Measurements from ENCODE around the gene ABLIM1.

ABLIM1 gene

DNA sequence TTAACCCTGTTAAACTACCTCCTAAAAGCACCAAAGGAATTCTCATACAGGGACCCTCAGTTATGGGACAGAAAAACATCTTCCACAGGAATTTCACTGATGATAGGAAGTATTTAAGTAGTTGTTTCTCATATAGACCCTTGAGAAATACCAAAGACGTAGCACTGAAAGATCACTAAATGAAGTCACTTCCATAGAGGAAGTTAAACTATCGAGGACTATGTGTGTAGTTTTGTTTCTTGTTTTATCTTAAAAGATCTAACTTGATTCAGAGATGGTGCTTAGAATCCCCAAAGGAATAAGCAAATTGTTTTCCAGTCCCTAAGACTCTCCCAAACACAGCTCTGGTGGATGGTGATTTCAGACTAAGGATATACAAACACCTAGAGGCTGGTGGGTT is 159.0 kb downstream of the ABLIM1 start:
- H3K36me3 ChIP-seq (ENCODE audit: low read depth) = 0 out of 2 replicates have a peak, but pooled peaks cover 3% of the 10 kb centered on the region
- H3K27me3 ChIP-seq (ENCODE audit: insufficient read depth, poor library complexity, severe bottlenecking) = no peaks in the 10 kb centered on the region
- no peak for ATAC-seq (ENCODE audit: low read depth)
- peaks cover 7% of the 10 kb centered on the region for H3K4me1 ChIP-seq (ENCODE audit: insufficient read depth, poor library complexity, severe bottlenecking)
- DNase-seq (ENCODE audit: low spot score) = no peak
- TF ChIP-seq, protein P1, sequence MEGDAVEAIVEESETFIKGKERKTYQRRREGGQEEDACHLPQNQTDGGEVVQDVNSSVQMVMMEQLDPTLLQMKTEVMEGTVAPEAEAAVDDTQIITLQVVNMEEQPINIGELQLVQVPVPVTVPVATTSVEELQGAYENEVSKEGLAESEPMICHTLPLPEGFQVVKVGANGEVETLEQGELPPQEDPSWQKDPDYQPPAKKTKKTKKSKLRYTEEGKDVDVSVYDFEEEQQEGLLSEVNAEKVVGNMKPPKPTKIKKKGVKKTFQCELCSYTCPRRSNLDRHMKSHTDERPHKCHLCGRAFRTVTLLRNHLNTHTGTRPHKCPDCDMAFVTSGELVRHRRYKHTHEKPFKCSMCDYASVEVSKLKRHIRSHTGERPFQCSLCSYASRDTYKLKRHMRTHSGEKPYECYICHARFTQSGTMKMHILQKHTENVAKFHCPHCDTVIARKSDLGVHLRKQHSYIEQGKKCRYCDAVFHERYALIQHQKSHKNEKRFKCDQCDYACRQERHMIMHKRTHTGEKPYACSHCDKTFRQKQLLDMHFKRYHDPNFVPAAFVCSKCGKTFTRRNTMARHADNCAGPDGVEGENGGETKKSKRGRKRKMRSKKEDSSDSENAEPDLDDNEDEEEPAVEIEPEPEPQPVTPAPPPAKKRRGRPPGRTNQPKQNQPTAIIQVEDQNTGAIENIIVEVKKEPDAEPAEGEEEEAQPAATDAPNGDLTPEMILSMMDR (IDR thresholded peaks at IDR 0.05; ENCODE audit: poor library complexity, severe bottlenecking) = no peak
- peak overlapping the region; percentile 74 for H3K27ac ChIP-seq (ENCODE audit: poor library complexity, severe bottlenecking)
- H3K4me3 ChIP-seq (ENCODE audit: severe bottlenecking) = no peak overlapping the region
- H3K9me3 ChIP-seq (ENCODE audit: severe bottlenecking) = no peaks in the 10 kb centered on the region

- no peaks in the 10 kb centered on the region for H3K9me3 ChIP-seq (ENCODE audit: severe bottlenecking)
- DNase-seq (ENCODE audit: low spot score) (no peak), ATAC-seq (ENCODE audit: low read depth) (no peak)
- 0 out of 2 replicates have a peak, but pooled peaks cover 3% of the 10 kb centered on the region for H3K36me3 ChIP-seq (ENCODE audit: low read depth)
- TF ChIP-seq, protein P1 (IDR thresholded peaks at IDR 0.05; ENCODE audit: poor library complexity, severe bottlenecking) = no peak
- H3K27ac ChIP-seq (ENCODE audit: poor library complexity, severe bottlenecking) = peak overlapping the region; percentile 74
- H3K4me3 ChIP-seq (ENCODE audit: severe bottlenecking) = no peak overlapping the region
- peaks cover 7% of the 10 kb centered on the region for H3K4me1 ChIP-seq (ENCODE audit: insufficient read depth, poor library complexity, severe bottlenecking)
- H3K27me3 ChIP-seq (ENCODE audit: insufficient read depth, poor library complexity, severe bottlenecking) = no peaks in the 10 kb centered on the region
Measured at GRCh38 chr10:114498413-114499111, 159.5 kb downstream of the ABLIM1 start.

DNA sequence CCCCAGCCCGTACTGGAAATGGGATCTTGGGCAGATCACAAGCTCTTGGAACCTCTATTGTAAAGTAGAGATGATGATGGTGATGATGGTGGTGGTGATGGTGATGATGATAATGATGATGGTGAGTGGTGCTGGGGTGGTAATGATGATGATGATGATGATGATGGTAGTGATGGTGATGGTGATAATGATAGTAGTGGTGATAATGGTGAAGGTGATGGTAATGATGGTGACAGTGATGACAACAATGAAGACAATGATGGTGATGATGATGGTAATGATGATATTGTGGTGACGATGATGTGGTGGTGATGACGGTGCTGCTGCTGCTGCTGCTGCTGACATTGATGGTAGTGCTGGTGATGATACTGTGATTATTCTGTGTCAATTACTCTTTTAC is 162.8 kb downstream of the ABLIM1 start:
- H3K4me1 ChIP-seq (ENCODE audit: insufficient read depth, poor library complexity, severe bottlenecking) = peaks cover 17% of the 10 kb centered on the region
- no peak for ATAC-seq (ENCODE audit: low read depth)
- no peak for DNase-seq (ENCODE audit: low spot score)
- no peak overlapping the region for H3K4me3 ChIP-seq (ENCODE audit: severe bottlenecking)
- H3K36me3 ChIP-seq (ENCODE audit: low read depth) = 0 out of 2 replicates have a peak, but pooled peaks cover 3% of the 10 kb centered on the region
- no peaks in the 10 kb centered on the region for H3K9me3 ChIP-seq (ENCODE audit: severe bottlenecking)
- no peaks in the 10 kb centered on the region for H3K27me3 ChIP-seq (ENCODE audit: insufficient read depth, poor library complexity, severe bottlenecking)
- TF ChIP-seq, protein P1 (IDR thresholded peaks at IDR 0.05; ENCODE audit: poor library complexity, severe bottlenecking) = no peak
- H3K27ac ChIP-seq (ENCODE audit: poor library complexity, severe bottlenecking) = no peak overlapping the region

GRCh38 chr10:114492351-114493037 is 165.6 kb downstream of the ABLIM1 start:
- Histone ChIP-seq H3K36me3 (ENCODE audit: low read depth) (0 out of 2 replicates have a peak, but pooled peaks cover 3% of the 10 kb centered on the region), H3K4me1 (ENCODE audit: insufficient read depth, poor library complexity, severe bottlenecking) (peaks cover 16% of the 10 kb centered on the region), H3K4me3 (ENCODE audit: severe bottlenecking) (no peak overlapping the region), H3K9me3 (ENCODE audit: severe bottlenecking) (no peaks in the 10 kb centered on the region), H3K27ac (ENCODE audit: poor library complexity, severe bottlenecking) (no peak overlapping the region), H3K27me3 (ENCODE audit: insufficient read depth, poor library complexity, severe bottlenecking) (no peaks in the 10 kb centered on the region)
- ATAC-seq (ENCODE audit: low read depth) = peak; percentile 40; the same call in 1 of the 3 replicates
- TF ChIP-seq, protein P1 (IDR thresholded peaks at IDR 0.05; ENCODE audit: poor library complexity, severe bottlenecking) = no peak
- no peak for DNase-seq (ENCODE audit: low spot score)

All from RWPE2 (cell line).